Chondrocyte (in vitro differentiated cells): ENCODE results near the gene TMEM123. TPM values are rescaled to one million over a fixed set of nuclear protein-coding genes. Genes with fewer than 3 reads are reported as not detected.

Experiments used
- DNase-seq: peaks from one replicate; pipeline ENCODE4 v3.0.0; 2021; ENCODE audit warnings: mixed read lengths, low spot score
- H3K27ac Mint-ChIP-seq: one replicate; pipeline ENCODE4 v1.8.0; 2021; ENCODE audit warnings: mild to moderate bottlenecking, moderate library complexity, mixed read lengths; ENCODE audit not compliant: unreplicated experiment
- H3K27me3 Mint-ChIP-seq: 2 replicates; pipeline ENCODE4 v1.8.0; 2021; ENCODE audit warnings: low read depth, mixed read lengths
- H3K36me3 Mint-ChIP-seq: 2 replicates; pipeline ENCODE4 v1.8.0; 2021; ENCODE audit warnings: low read depth, mixed read lengths
- H3K4me1 Mint-ChIP-seq: 2 replicates; pipeline ENCODE4 v1.8.0; 2021; ENCODE audit warnings: low read depth, mild to moderate bottlenecking, mixed read lengths
- H3K4me3 Mint-ChIP-seq: one replicate; pipeline ENCODE4 v1.8.0; 2021; ENCODE audit warnings: mild to moderate bottlenecking, moderate library complexity, mixed read lengths; ENCODE audit not compliant: unreplicated experiment
- H3K9me3 Mint-ChIP-seq: 2 replicates; pipeline ENCODE4 v1.8.0; 2021; ENCODE audit warnings: low read depth, mixed read lengths
- CTCF ChIP-seq: fragments of 200-600 bp; sonication (generic); IDR thresholded peaks from 2 replicates; pipeline ENCODE4 v1.5.0; 2021; ENCODE audit warnings: antibody characterized with exemption, mild to moderate bottlenecking, moderate library complexity
- total RNA-seq: library from RNA; stranded (reverse); gene quantifications from 3 replicates; pipeline ENCODE4 v1.2.1, GENCODE V29; 2021

Gene TMEM123
- total RNA-seq, 1 donor from 2014 or later: 105 TPM

- Mint-ChIP-seq H3K9me3 (no peaks in the 10 kb centered on the region), H3K27ac (peak overlapping the region; percentile 88), H3K36me3 (no peaks in the 10 kb centered on the region), H3K4me1 (peaks cover 77% of the 10 kb centered on the region), H3K27me3 (no peaks in the 10 kb centered on the region), H3K4me3 (peak overlapping the region; percentile 96)
- no peak for TF ChIP-seq CTCF
- DNase-seq: no peak
These were observed 1.4 kb downstream of the TMEM123 start for GRCh38 chr11:102451041-102451680.

GRCh38 chr11:102449651-102450570, 2.7 kb downstream of the TMEM123 start:
- no peak for TF ChIP-seq CTCF
- H3K4me3 Mint-ChIP-seq: no peak overlapping the region
- no peaks in the 10 kb centered on the region for H3K36me3 Mint-ChIP-seq
- peaks cover 76% of the 10 kb centered on the region for H3K4me1 Mint-ChIP-seq
- H3K27ac Mint-ChIP-seq: peak overlapping the region; percentile 0
- H3K27me3 Mint-ChIP-seq: no peaks in the 10 kb centered on the region
- DNase-seq: no peak
- H3K9me3 Mint-ChIP-seq: no peaks in the 10 kb centered on the region

- Mint-ChIP-seq H3K36me3 (peaks cover 3% of the 10 kb centered on the region), H3K4me1 (peaks cover 73% of the 10 kb centered on the region), H3K27me3 (no peaks in the 10 kb centered on the region), H3K27ac (peak overlapping the region; percentile 52), H3K9me3 (peaks cover 4% of the 10 kb centered on the region), H3K4me3 (no peak overlapping the region)
- no peak for TF ChIP-seq CTCF
- DNase-seq: no peak
These were observed 3.7 kb downstream of the TMEM123 start for GRCh38 chr11:102448869-102449224.

DNA sequence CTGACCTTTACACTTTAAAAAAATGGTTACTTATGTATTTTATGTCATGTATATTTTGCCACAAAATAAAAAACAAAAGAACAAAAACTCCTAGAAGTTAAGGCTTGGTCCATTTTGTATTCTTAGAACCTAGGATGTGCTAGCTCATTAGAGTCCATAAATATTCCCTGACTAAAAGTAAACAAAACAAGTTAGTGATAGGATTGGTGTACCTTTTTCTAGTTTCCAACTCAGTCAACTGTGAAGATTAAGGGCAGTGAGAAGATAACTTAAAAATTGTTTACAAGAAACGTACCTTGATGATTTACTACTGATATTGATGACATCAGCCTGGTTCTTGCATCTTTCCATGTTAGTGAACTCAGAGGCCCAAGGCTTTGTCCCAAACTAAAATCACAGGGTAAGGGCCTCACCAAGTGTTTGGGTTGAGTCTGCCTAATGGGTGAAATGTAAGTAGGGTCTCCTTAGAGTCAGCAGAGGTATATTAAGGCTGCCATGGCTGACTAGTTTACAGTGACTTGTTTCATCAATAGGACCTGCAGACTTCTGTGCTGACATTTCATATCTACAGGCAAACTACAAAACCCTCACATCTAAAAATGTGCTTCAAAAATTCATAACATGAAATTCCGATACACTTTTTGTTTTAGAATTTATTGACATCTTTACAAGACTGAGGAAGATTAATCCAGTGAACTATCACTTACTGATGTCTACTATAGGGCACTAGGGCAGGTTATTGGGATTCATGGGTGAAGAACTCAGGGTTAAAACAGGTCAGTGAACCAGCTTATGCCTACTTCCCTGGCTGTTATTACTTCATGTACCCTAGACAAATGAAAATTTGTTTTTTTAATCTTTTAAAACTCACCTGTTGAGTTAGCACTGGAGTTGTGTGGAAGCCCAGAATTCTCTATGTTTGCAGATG, 4.4 kb downstream of the TMEM123 start:
- H3K36me3 Mint-ChIP-seq: peaks cover 4% of the 10 kb centered on the region
- H3K27ac Mint-ChIP-seq: peak overlapping the region; percentile 81
- no peak for TF ChIP-seq CTCF
- no peaks in the 10 kb centered on the region for H3K27me3 Mint-ChIP-seq
- no peak for DNase-seq
- H3K4me1 Mint-ChIP-seq: peaks cover 70% of the 10 kb centered on the region
- H3K4me3 Mint-ChIP-seq: no peak overlapping the region
- H3K9me3 Mint-ChIP-seq: peaks cover 4% of the 10 kb centered on the region

- no peak overlapping the region for H3K4me3 Mint-ChIP-seq
- H3K4me1 Mint-ChIP-seq: peaks cover 66% of the 10 kb centered on the region
- peaks cover 4% of the 10 kb centered on the region for H3K36me3 Mint-ChIP-seq
- no peak for TF ChIP-seq CTCF
- no peak for DNase-seq
- H3K27me3 Mint-ChIP-seq: no peaks in the 10 kb centered on the region
- H3K27ac Mint-ChIP-seq: peak overlapping the region; percentile 81
- H3K9me3 Mint-ChIP-seq: peaks cover 4% of the 10 kb centered on the region
These were observed 5.4 kb downstream of the TMEM123 start for GRCh38 chr11:102447193-102447592.
